GM18499 (cell line): ENCODE results near the gene HSPG2.

Source experiments
- ATAC-seq: cut with Tn5 transposase; IDR thresholded peaks from one replicate; pipeline ENCODE4 v1.9.1; 2021; ENCODE audit warnings: moderate number of reproducible peaks; ENCODE audit not compliant: insufficient read depth, unreplicated experiment

HSPG2 gene

GRCh38 chr1:21853131-21853427 is 84.0 kb downstream of the HSPG2 start:
- ATAC-seq, result no peak

GRCh38 chr1:21852282-21853130 is 84.6 kb downstream of the HSPG2 start:
- ATAC-seq, result no peak

- no peak for ATAC-seq
Observed at GRCh38 chr1:21851430-21852250, 85.5 kb downstream of the HSPG2 start.

GRCh38 chr1:21849909-21850576 is 87.1 kb downstream of the HSPG2 start:
- no peak for ATAC-seq

GRCh38 chr1:21848524-21849174 is 88.5 kb downstream of the HSPG2 start:
- ATAC-seq, result no peak

- ATAC-seq, result no peak
Observed at GRCh38 chr1:21847223-21848205, 89.6 kb downstream of the HSPG2 start.

- no peak for ATAC-seq
Observed at GRCh38 chr1:21845646-21846641, 91.2 kb downstream of the HSPG2 start.

- no peak for ATAC-seq
Observed at GRCh38 chr1:21843996-21844395, 93.1 kb downstream of the HSPG2 start.

- ATAC-seq, result no peak
Observed at GRCh38 chr1:21843208-21843607, 93.9 kb downstream of the HSPG2 start.

- ATAC-seq, result no peak
Observed at GRCh38 chr1:21842606-21843162, 94.4 kb downstream of the HSPG2 start.

- no peak for ATAC-seq
Observed at GRCh38 chr1:21841852-21842466, 95.2 kb downstream of the HSPG2 start.

GRCh38 chr1:21840981-21841380 is 96.1 kb downstream of the HSPG2 start:
- no peak for ATAC-seq

- ATAC-seq, result no peak
Observed at GRCh38 chr1:21839337-21840037, 97.6 kb downstream of the HSPG2 start.

- no peak for ATAC-seq
Observed at GRCh38 chr1:21838359-21839157, 98.6 kb downstream of the HSPG2 start.

- ATAC-seq, result no peak
Observed at GRCh38 chr1:21837476-21837875, 99.6 kb downstream of the HSPG2 start.

GRCh38 chr1:21836729-21837128 is 100.4 kb downstream of the HSPG2 start:
- no peak for ATAC-seq
